Sigmoid colon (tissue), 7 donors: ENCODE data around the gene TSR2. TPM values are rescaled to one million over a fixed set of nuclear protein-coding genes. Genes with fewer than 3 reads are reported as not detected.

Source experiments
- DNase-seq: peaks from one replicate; pipeline ENCODE4 v3.0.0-alpha.2; 2019
- H3K27ac ChIP-seq, 4 donors: fragments of 200-600 bp; sonication (generic); one replicate each; pipeline ENCODE4 v1.5.1; 2016 to 2019; ENCODE audit warnings: mild to moderate bottlenecking in 1 of 4
- H3K27me3 ChIP-seq, 3 donors: fragments of 200-600 bp; sonication (generic); one replicate each; pipeline ENCODE4 v1.5.1; 2019; ENCODE audit warnings: mild to moderate bottlenecking in 1 of 3
- H3K36me3 ChIP-seq, 4 donors: fragments of 200-600 bp; sonication (generic); one replicate each; pipeline ENCODE4 v1.5.1; 2016 to 2019
- H3K4me1 ChIP-seq, 4 donors: fragments of 200-600 bp; sonication (generic); one replicate each; pipeline ENCODE4 v1.5.1; 2017 to 2019
- H3K4me3 ChIP-seq, 4 donors: fragments of 200-600 bp; sonication (generic); one replicate each; pipeline ENCODE4 v1.5.1; 2017 to 2019; ENCODE audit warnings: mild to moderate bottlenecking in 2 of 4, moderate library complexity in 1 of 4
- H3K9me3 ChIP-seq, 4 donors: fragments of 200-600 bp in 3 of 4; sonication (generic) in 3 of 4; one replicate each; pipeline versions ENCODE4 v1.5.1 to v1.6.1; 2013 to 2019
- EP300 ChIP-seq, 4 donors: sonication (generic); formaldehyde crosslinking; IDR thresholded peaks; one replicate each; pipeline ENCODE4 v1.6.1; 2017; ENCODE audit warnings: antibody characterized with exemption in 4 of 4
- POLR2A ChIP-seq, 2 donors: fragments of 450-650 bp; IDR thresholded peaks; one replicate each; pipeline ENCODE4 v1.6.1; 2016; ENCODE audit warnings: antibody characterized with exemption in 2 of 2, mild to moderate bottlenecking in 2 of 2, moderate library complexity in 2 of 2
- POLR2AphosphoS5 ChIP-seq, 4 donors: sonication (generic); formaldehyde crosslinking; IDR thresholded peaks; one replicate each; pipeline ENCODE4 v1.6.1; 2017; ENCODE audit warnings: antibody characterized with exemption in 4 of 4
- WGBS, 2 donors: extraction: QIAGEN DNeasy Blood & Tissue Kit; methylation state at CpG; one replicate each; pipeline ENCODE4 v1.1.7; 2013; 5-methylcytosine and 5-hydroxymethylcytosine counted together
- intact Hi-C: fragments of 100-400 bp; cut with DNase I; formaldehyde crosslinking; loops from one replicate; pipeline ENCODE4 v1.15.1; 2023
- polyA plus RNA-seq, 3 donors: library from polyadenylated mRNA; stranded (reverse); fragments of 200-250 nt; gene quantifications; one replicate each; pipeline ENCODE4 v1.2.3, GENCODE V29; 2013
- total RNA-seq, 4 donors: library from RNA; depleted of rRNA; stranded (reverse); fragments of >200 nt; gene quantifications; one replicate each; pipeline ENCODE4 v1.1.0, GENCODE V29; 2016
- TF ChIP-seq, protein P1 (sequence below), 4 experiments: fragments of 450-650 bp in 3 of 4; fragments of 200-600 bp in 1 of 4; IDR thresholded peaks; one replicate each; pipeline ENCODE4 v1.5.1; 2016 to 2019; ENCODE audit warnings: antibody characterized with exemption in 4 of 4, mild to moderate bottlenecking in 3 of 4, moderate library complexity in 2 of 4
- donor health status: healthy with polysubstance abuse.
- donor health status: Bipolar disorder and iron deficiency.
- donor health status: healthy.

Gene TSR2
- total and polyA plus RNA-seq, 7 donors, result 20.2 to 45.9 (median 29.3) TPM

DNA sequence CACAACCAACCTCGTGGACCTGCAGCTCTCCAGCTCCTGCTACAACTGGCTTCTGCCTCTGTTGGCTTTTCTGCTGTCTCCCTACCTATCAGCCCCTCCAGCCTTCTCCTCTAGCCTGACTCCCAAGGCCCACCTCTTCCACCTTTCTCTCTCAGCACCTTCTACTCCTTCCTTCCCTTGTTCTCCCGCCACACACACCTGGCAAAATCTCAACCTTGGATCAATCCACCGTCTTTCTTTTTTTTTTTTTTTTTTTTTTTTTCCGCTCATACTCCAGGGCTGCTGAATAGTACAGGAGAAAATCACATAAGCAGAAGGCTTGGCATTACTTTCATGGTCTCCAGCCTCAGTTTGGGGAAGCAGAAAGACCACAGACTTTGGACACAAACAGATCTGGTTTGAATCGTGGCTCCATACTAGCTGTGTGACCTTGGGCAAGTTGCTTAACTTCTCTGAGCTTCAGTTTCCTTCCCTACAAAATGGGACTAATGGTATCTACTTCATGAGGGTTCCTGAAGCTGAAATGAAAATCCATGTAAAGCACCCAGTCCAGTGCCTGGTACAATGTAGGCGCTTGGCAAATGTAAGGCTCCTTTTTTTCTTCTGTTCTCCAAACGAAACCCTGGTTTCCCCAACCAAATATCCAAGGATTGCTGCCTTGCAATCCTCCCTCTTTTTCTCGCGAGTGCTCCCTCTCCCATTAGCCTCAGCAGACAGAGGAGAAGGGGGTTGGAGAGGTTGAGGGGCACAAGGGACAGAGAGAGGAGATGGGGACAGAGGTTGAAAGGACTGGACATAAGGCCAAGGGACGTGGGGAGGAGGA is 54.2 kb downstream of the TSR2 start:
- Histone ChIP-seq H3K4me1 (peaks cover 0 to 25% (median 14%) of the 10 kb centered on the region in 4 donors), H3K4me3 (peak overlapping the region; percentile 53 to 66 (median 62)), H3K36me3 (no peaks in the 10 kb centered on the region), H3K27me3 (no peaks in the 10 kb centered on the region), H3K9me3 (no peaks in the 10 kb centered on the region), H3K27ac (peak overlapping the region; percentile 78 to 85 (median 83))
- DNase-seq, result no peak
- intact Hi-C loops, result loop anchor here (1.0 to 10.0 kb wide), 3 partner anchors 36 to 510 kb away; partner anchors contain the start of genes APEX2, GNL3L and MAGED2
- WGBS, 2 donors, result 34 to 59% methylated on average over 10 of the region's 10 CpGs
- TF ChIP-seq POLR2A (IDR thresholded peaks at IDR 0.05) (no peak), POLR2AphosphoS5 (IDR thresholded peaks at IDR 0.05) (no peak), EP300 (IDR thresholded peaks at IDR 0.05) (no peak)
- TF ChIP-seq, protein P1, sequence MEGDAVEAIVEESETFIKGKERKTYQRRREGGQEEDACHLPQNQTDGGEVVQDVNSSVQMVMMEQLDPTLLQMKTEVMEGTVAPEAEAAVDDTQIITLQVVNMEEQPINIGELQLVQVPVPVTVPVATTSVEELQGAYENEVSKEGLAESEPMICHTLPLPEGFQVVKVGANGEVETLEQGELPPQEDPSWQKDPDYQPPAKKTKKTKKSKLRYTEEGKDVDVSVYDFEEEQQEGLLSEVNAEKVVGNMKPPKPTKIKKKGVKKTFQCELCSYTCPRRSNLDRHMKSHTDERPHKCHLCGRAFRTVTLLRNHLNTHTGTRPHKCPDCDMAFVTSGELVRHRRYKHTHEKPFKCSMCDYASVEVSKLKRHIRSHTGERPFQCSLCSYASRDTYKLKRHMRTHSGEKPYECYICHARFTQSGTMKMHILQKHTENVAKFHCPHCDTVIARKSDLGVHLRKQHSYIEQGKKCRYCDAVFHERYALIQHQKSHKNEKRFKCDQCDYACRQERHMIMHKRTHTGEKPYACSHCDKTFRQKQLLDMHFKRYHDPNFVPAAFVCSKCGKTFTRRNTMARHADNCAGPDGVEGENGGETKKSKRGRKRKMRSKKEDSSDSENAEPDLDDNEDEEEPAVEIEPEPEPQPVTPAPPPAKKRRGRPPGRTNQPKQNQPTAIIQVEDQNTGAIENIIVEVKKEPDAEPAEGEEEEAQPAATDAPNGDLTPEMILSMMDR (IDR thresholded peaks at IDR 0.05), result no peak

Other genes with a start within 250 kb of the TSR2 start
- 1 to 10 TPM; 1.6 to 1.9 (median 1.7) TPM for gene WNK3, start 82.4 kb upstream of the TSR2 start, total RNA-seq
- under 1 TPM in 2 of 3 donors, not detected in 1; under 0.01 to 0.10 TPM for gene WNK3, start 82.4 kb upstream of the TSR2 start, polyA plus RNA-seq
- 1 to 10 TPM; 3.2 to 9.7 (median 4.0) TPM for gene FGD1, start 55.8 kb downstream of the TSR2 start, total RNA-seq
- 1 to 10 TPM in 1 of 3 donors, under 1 TPM in 2; 0.60 to 2.4 (median 0.69) TPM for gene FGD1, start 55.8 kb downstream of the TSR2 start, polyA plus RNA-seq
- gene GNL3L, start 89.8 kb downstream of the TSR2 start, total RNA-seq, result 10 to 100 TPM in 3 of 4 donors, 1 to 10 TPM in 1; 9.9 to 18.3 (median 17.5) TPM
- 10 to 100 TPM in 1 of 3 donors, 1 to 10 TPM in 2; 4.2 to 14.6 (median 6.9) TPM for gene GNL3L, start 89.8 kb downstream of the TSR2 start, polyA plus RNA-seq